HL-60 (cell line): ENCODE data around the gene TMEM127.

ENCODE experiments used
- DNase-seq, 2 experiments: peaks; one replicate each; pipeline ENCODE4 v3.0.0-alpha.2; 2010 to 2020; ENCODE audit warnings: low read depth in 1 of 2, low spot score in 1 of 2
- H3K27ac ChIP-seq: fragments of 250-450 bp; sonication (Bioruptor Pico); replicated peaks from 2 replicates; pipeline ENCODE4 v1.5.1; 2020; ENCODE audit warnings: mild to moderate bottlenecking, moderate library complexity
- H3K27me3 ChIP-seq: fragments of 250-450 bp; sonication (Bioruptor Pico); 2 replicates; pipeline ENCODE4 v1.5.1; 2021; ENCODE audit warnings: mild to moderate bottlenecking, moderate library complexity; ENCODE audit not compliant: insufficient read depth, poor library complexity, severe bottlenecking
- H3K4me3 ChIP-seq: replicated peaks from 2 replicates; pipeline ENCODE4 v1.5.1; 2011; ENCODE audit warnings: mild to moderate bottlenecking, control low read depth, low read length; ENCODE audit not compliant: insufficient read depth
- GABPA ChIP-seq: IDR thresholded peaks from 2 replicates; pipeline ENCODE4 v1.6.1; 2012; ENCODE audit warnings: low read depth
- POLR2AphosphoS5 ChIP-seq: IDR thresholded peaks from 2 replicates; pipeline ENCODE4 v1.6.1; 2012; ENCODE audit warnings: low read depth
- SPI1 ChIP-seq: IDR thresholded peaks from 2 replicates; pipeline ENCODE4 v1.6.1; 2012; ENCODE audit warnings: low read depth, mild to moderate bottlenecking, borderline replicate concordance
- TF ChIP-seq, protein P1 (sequence below): IDR thresholded peaks from 2 replicates; pipeline ENCODE4 v1.6.1; 2012; ENCODE audit warnings: low read depth; ENCODE audit not compliant: insufficient replicate concordance
- TF ChIP-seq, protein P2 (sequence below): IDR thresholded peaks from one replicate; pipeline ENCODE4 v1.5.1; 2011; ENCODE audit warnings: low read length, control low read depth, inconsistent platforms; ENCODE audit not compliant: insufficient read depth

The TMEM127 gene

DNA sequence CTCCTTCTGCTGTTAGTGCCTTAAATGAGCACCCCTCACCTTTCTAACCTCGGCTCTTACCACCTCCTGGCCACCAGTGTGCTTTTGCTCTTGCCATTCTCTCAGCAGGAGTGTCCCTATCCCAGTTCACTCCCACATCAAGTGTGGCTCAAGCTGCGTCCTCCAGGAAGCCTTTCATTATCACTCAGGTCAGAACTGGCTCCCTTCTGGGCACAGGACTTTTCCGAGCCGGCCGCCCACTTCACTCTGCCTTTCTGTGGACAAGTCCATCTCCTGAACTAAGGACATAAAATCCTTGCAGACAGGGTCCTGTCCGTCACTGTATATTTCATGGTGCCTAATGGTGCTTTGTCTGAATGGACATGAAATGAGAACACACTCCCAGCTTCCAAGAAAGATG is 15.6 kb downstream of the TMEM127 start:
- TF ChIP-seq SPI1 (no peak), GABPA (no peak), POLR2AphosphoS5 (no peak)
- TF ChIP-seq, protein P1, sequence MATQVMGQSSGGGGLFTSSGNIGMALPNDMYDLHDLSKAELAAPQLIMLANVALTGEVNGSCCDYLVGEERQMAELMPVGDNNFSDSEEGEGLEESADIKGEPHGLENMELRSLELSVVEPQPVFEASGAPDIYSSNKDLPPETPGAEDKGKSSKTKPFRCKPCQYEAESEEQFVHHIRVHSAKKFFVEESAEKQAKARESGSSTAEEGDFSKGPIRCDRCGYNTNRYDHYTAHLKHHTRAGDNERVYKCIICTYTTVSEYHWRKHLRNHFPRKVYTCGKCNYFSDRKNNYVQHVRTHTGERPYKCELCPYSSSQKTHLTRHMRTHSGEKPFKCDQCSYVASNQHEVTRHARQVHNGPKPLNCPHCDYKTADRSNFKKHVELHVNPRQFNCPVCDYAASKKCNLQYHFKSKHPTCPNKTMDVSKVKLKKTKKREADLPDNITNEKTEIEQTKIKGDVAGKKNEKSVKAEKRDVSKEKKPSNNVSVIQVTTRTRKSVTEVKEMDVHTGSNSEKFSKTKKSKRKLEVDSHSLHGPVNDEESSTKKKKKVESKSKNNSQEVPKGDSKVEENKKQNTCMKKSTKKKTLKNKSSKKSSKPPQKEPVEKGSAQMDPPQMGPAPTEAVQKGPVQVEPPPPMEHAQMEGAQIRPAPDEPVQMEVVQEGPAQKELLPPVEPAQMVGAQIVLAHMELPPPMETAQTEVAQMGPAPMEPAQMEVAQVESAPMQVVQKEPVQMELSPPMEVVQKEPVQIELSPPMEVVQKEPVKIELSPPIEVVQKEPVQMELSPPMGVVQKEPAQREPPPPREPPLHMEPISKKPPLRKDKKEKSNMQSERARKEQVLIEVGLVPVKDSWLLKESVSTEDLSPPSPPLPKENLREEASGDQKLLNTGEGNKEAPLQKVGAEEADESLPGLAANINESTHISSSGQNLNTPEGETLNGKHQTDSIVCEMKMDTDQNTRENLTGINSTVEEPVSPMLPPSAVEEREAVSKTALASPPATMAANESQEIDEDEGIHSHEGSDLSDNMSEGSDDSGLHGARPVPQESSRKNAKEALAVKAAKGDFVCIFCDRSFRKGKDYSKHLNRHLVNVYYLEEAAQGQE, result no peak
- TF ChIP-seq, protein P2, sequence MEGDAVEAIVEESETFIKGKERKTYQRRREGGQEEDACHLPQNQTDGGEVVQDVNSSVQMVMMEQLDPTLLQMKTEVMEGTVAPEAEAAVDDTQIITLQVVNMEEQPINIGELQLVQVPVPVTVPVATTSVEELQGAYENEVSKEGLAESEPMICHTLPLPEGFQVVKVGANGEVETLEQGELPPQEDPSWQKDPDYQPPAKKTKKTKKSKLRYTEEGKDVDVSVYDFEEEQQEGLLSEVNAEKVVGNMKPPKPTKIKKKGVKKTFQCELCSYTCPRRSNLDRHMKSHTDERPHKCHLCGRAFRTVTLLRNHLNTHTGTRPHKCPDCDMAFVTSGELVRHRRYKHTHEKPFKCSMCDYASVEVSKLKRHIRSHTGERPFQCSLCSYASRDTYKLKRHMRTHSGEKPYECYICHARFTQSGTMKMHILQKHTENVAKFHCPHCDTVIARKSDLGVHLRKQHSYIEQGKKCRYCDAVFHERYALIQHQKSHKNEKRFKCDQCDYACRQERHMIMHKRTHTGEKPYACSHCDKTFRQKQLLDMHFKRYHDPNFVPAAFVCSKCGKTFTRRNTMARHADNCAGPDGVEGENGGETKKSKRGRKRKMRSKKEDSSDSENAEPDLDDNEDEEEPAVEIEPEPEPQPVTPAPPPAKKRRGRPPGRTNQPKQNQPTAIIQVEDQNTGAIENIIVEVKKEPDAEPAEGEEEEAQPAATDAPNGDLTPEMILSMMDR, result no peak
- DNase-seq, result no peak
- Histone ChIP-seq H3K27ac (no peak overlapping the region), H3K27me3 (no peaks in the 10 kb centered on the region), H3K4me3 (no peak overlapping the region)

DNA sequence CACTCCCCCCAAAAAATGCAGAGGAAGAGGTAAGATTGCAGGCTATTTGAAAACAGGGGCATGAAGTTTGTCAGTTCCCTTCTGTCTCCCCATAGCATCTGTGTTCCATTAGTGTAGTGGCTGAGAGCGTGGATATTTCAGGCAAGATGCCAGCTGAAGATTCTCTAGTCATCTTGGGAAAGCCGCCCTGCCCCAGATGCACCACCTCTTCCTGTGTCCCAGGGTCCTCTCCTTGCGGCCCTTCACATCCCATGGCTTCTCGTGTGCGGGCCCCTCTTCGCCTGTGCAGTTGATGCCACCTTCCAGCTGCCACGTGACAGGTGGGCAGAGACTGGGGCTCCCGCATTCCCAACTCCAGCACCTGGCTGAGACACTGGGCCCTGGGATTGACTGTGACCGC is 16.1 kb downstream of the TMEM127 start:
- Histone ChIP-seq H3K27me3 (no peaks in the 10 kb centered on the region), H3K4me3 (no peak overlapping the region), H3K27ac (no peak overlapping the region)
- TF ChIP-seq SPI1 (no peak), POLR2AphosphoS5 (no peak), GABPA (no peak)
- TF ChIP-seq, protein P2, result no peak
- TF ChIP-seq, protein P1, result no peak
- no peak for DNase-seq

DNA sequence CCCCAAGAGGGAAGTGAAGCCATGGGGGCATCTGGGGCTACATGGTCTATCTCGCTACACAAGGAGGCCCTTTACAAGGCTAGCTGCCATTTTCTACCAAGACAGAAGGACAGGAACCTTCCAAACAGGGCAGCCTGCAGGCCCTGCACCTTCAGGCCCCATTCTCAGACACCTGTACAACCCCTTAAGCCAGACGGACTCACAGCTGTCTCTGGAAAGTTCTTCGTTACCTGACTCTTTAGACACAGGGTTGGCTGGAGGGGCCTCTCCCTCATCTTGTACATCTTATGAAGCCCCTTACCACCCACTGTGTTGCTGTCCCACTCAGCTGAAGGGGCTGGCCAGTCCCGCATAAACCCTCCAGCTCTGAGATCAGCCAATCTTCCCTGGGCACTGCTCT is 17.2 kb downstream of the TMEM127 start:
- no peaks in the 10 kb centered on the region for H3K27me3 ChIP-seq
- no peak for DNase-seq
- H3K27ac ChIP-seq, result no peak overlapping the region
- no peak for TF ChIP-seq SPI1
- TF ChIP-seq POLR2AphosphoS5, result no peak
- TF ChIP-seq GABPA, result no peak
- TF ChIP-seq, protein P1, result no peak
- TF ChIP-seq, protein P2, result no peak
- H3K4me3 ChIP-seq, result no peak overlapping the region
